Gastroesophageal sphincter (tissue), 3 donors: Measurements from ENCODE around the gene MTHFD1L.

Experiments
- EP300 ChIP-seq: sonication (generic); formaldehyde crosslinking; IDR thresholded peaks from one replicate; pipeline ENCODE4 v1.6.1; 2017; ENCODE audit warnings: antibody characterized with exemption, mild to moderate bottlenecking
- POLR2A ChIP-seq, 2 donors: fragments of 450-650 bp; IDR thresholded peaks; one replicate each; pipeline ENCODE4 v1.6.1; 2017; ENCODE audit warnings: antibody characterized with exemption in 2 of 2, mild to moderate bottlenecking in 2 of 2, moderate library complexity in 1 of 2
- POLR2AphosphoS5 ChIP-seq: sonication (generic); formaldehyde crosslinking; IDR thresholded peaks from one replicate; pipeline ENCODE4 v1.6.1; 2017; ENCODE audit warnings: antibody characterized with exemption
- TF ChIP-seq, protein P1 (sequence below), 4 experiments: fragments of 200-600 bp in 2 of 4; fragments of 450-650 bp in 2 of 4; sonication (generic) in 1 of 4; IDR thresholded peaks; one replicate each; pipeline ENCODE4 v1.5.1; 2017 to 2019; ENCODE audit warnings: antibody characterized with exemption in 4 of 4, mild to moderate bottlenecking in 2 of 4, moderate library complexity in 2 of 4

DNA sequence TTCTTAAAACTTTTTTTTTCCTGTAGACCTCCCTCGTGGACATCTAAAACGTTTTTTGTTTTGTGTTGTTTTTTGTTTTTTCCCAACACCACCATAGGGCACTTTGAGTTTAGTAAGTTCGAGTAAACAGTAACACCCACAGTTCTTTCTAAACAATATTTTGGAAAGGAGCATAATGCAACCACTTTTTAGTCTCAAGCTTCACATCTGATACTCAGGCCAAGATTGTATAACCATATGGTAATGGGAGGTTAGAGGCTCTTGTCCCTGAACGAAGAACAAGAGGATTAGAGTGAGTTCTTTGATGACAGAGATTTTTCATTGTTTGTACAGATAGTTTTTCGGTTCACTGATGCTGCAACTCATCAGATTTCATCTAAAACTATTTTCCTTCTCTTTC is 144.6 kb downstream of the MTHFD1L start:
- TF ChIP-seq, protein P1, sequence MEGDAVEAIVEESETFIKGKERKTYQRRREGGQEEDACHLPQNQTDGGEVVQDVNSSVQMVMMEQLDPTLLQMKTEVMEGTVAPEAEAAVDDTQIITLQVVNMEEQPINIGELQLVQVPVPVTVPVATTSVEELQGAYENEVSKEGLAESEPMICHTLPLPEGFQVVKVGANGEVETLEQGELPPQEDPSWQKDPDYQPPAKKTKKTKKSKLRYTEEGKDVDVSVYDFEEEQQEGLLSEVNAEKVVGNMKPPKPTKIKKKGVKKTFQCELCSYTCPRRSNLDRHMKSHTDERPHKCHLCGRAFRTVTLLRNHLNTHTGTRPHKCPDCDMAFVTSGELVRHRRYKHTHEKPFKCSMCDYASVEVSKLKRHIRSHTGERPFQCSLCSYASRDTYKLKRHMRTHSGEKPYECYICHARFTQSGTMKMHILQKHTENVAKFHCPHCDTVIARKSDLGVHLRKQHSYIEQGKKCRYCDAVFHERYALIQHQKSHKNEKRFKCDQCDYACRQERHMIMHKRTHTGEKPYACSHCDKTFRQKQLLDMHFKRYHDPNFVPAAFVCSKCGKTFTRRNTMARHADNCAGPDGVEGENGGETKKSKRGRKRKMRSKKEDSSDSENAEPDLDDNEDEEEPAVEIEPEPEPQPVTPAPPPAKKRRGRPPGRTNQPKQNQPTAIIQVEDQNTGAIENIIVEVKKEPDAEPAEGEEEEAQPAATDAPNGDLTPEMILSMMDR (IDR thresholded peaks at IDR 0.05), result no peak
- TF ChIP-seq POLR2A (IDR thresholded peaks at IDR 0.05), result no peak
- no peak for TF ChIP-seq EP300
- TF ChIP-seq POLR2AphosphoS5, result no peak
